HG03103 (cell line): ENCODE data around the gene LGALS12.
A peak's percentile ranks its signal among the peaks of the same experiment; 100 is the strongest.
"Not testable (repeated sequence)": the region's sequence is repeated elsewhere in the genome, so short reads cannot be mapped to it uniquely, and the experiment has no call there.

ENCODE experiments used
- ATAC-seq: cut with Tn5 transposase; IDR thresholded peaks from one replicate; pipeline ENCODE4 v1.9.1; 2021; ENCODE audit warnings: low read depth; ENCODE audit not compliant: unreplicated experiment

LGALS12 gene

DNA sequence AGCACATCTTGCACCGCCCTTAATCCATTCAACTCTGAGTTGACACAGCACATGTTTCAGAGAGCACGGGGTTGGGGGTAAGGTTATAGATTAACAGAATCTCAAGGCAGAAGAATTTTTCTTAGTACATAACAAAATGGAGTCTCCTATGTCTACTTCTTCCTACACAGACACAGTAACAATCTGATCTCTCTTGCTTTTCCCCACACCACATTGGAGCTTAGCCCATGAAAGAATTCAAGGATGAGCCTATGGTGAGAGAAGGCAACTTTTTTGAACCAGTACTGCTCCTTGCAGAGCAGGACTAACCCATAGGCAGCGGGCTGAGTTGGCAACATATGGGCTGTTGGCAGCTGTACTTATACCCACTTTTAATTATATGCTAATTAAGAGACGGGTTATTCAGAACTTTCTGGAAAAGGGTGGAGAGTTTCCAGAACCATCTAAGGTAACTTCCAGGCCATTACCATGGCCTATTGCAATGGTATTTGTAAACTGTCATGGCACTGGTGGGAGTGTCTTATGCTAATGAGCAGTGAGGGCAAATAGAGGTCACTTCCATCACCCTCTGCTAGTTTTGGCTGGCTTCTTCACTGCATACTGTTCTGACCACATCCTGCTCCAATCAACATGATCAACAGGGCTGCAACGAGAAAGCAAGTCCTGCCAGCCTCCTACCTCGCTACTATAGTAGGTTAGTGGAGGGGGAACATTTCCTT is 25.3 kb downstream of the LGALS12 start:
- ATAC-seq, result peak; percentile 68

DNA sequence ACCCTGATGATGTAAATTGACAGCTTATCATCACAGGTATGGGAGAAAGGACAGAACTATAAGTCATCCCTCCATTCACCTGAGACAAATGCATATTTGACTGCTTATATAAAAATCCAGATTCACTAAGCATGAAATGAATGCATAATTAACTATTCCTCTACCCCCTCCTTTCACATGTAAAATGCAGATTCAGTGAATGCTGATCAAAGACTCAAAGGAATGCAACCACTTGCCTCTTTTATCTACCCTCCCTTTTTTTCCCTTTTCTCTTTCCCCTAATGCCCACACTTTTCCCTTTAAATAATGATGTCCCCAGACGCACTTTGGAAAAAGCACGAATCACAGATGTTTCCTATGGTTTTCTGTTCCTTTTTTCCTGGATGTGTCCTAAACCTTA is 26.2 kb downstream of the LGALS12 start:
- ATAC-seq, result no peak

DNA sequence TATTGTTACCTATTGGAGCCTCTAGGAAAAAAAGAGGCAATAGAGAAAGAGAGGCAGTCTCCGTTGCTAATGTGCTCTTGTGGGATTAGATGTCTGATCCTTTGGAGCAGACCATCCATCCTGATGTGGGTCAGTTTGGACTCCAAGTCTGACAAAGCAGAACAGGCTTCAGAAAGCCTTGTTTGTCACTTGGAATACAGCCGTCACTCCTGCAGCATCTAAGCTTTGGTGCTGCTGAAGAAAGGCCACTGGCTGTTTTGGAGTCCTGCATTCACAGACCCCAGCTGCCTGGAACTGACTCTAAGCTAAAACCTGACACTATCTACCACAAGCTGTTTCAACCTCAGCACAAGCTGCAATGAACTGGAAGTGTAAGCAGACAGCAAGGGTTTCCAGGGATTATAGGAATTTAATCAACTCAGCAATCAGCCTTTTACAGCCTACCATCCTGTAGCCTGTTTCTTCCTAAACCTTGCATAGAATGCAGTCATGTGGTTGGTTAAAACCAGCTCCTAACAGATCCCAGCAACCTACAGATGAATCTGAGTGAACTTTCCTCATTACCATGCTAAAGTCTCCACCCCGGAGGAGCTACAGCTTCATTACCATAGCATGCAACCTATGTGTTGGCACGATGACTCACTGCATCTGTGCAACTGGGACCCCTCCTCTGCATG is 27.1 kb downstream of the LGALS12 start:
- ATAC-seq, result no peak

DNA sequence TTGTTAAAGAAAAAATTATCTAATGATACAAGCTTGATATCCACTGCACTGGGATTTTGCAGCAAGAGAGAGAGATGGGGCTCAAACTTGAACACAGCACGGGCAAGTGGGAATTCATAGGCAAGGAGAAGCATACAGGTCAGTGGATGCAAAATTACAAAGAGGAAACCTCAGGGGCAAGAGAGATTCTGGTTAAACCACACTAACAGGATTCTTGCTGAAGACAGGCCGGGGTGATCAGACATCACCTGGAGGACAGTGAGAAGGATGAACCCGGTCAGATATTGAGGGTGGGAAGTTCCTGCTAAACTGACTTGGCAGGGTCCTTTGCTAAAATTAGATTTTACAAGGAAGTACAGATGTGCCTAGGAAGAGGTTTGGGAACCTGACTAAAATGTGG is 28.2 kb downstream of the LGALS12 start:
- ATAC-seq, result no peak

DNA sequence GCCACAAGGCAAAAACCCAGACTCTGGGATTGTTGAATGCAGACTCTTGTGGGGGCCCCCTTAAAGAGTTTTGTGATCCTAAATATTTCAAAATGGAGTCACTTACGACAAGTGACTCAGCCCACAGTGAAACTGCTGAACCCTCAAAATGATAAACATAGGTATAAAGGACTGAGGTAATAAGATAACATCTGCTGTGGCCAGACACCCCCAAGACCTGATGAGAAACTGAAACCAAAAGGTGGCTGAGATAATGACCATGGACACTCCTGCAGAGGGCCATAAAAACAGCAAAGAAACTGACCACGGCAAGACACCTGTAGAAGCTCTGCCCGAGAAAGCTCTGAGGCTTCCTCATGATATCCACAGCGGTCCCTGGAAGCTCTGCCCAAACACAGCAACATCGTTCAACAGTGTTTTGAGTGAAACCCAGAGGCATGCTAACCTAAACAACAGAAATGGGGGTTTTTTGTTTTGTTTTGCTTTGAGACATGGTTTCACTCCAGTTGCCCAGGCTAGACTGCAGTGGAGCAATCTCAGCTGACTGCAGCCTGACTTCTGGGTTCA is 29.1 kb downstream of the LGALS12 start:
- no peak for ATAC-seq

DNA sequence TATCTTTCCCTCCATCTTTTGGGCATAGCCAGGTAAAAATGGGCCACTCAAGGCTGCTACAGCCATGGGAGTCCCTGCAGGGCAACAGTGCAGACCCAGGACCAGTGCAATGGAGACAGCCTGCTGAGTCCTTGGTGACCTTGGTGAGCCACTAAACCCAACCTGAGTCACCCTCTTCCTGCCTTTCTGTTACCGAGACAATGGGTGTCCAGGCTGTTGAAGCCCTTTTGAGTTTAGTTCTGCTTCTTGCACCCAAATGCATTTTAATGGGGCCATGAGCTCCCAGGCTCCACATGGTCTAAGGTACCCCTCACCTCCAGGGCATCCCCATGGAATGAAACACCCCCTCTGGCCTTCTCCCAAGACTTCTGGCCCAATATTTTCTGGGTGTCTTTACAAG is 29.9 kb downstream of the LGALS12 start:
- ATAC-seq, result no peak

DNA sequence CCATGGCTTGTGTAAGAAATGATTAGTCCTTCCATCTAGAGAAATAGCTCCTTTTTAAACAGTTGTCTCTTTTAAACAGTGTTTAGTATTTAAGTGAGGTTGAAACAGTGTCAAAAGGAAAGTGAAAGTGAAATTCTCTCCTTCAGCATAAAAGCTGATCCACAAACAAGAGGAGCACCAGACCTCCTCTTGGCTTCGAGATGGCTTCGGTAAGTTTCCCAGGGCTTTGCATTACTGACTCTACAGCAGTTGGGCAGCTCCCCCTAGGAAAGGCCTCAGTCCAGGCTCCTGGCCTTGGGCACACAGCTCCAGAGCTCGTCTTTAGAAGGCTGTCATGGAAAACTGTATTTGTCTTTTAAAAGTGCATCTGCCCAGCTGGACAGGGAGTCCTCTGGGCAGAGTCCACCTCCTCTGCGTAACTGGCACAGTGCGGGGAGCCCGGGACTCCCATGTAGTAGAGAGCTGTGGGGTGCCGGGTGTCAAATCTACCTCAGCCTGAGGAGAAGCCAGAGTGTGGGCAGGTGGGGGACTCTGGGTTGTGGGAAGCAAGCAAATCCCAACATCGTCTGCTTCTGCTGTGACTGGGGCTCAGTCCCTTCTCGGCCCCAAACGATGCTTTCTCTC is 30.9 kb downstream of the LGALS12 start, which contains the start of gene PLAAT4:
TSS of gene PLAAT4 (plus strand) at position 140 of the 624 bp plus-strand sequence. CDS start at position 201, 61 bp downstream.
- ATAC-seq, result no peak

DNA sequence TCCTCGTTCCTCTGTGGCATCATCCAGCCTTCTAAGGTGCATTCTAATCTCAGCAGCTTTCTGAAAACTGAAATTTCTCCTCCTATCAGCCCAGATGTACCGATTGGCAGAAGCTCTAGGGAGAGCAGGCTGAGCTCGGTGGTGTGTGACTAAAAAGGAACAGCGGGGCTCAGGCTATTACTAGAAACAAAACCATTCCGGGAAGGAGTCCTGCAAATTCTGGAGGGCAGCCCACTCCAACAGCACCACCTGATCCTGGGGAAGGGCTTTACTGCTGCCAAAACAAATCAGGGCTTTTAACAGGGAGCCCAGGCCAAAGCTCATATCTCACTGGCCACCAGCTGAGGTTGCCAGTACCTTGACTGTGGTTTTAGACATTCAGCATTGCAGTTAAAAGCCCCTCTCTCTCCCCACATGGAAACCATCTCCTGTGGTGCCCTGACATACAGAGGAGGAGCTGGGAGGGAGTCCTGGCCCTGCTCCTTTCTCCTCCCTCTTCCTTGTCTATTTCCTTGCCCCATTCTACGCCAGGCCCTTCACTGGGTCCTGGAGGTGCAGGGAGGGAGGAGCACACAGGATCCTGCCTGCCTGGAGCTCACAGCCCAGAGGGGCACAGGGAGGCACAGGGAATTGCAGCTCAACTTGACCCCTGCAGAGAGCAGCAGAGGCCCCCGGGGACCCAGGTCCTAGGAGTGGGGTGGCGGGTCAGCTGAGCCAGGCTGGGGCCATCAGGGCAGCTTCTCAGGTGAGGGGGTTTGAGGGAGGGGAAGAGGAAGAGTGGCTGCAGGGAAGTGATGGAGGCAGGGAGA is 31.6 kb downstream of the LGALS12 start:
- ATAC-seq, result no peak

DNA sequence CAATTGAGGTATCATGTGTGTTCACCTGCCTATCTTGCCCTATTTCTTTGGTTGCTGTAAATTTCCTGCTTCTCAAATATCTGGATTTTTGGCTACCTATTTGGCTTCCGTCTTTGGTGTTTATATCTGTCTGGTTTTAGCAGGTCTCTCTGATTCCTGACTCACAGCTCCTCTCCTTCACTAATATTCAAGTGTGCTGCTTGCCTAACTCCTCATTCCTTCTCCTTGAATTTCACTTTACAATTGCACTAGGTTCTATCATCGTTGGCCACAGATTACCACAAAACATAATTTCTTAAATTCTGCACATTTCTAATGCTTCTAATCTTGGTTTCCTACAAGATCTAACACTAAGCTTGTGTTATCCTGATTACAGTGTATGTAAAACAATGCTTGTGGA is 36.6 kb downstream of the LGALS12 start:
- not testable (repeated sequence) for ATAC-seq

DNA sequence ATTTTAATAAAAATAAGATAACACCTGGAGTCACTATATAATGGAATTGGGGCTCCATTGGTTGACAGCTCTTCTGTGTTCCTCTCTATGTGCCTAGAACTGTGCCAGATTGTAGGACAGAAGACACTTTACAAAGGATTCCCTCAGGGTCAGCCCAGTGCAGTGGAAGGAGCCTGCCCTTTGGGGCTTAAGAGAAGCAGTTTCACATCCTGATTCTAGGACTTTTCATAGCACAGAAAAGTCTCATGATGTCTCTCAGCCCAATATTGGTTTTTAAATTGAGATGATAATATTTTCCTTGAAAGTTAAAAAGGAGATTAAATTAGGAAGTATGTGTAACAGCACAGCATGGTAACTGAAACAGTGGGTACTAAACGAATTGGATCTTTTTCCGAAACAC is 37.8 kb downstream of the LGALS12 start:
- ATAC-seq, result no peak

DNA sequence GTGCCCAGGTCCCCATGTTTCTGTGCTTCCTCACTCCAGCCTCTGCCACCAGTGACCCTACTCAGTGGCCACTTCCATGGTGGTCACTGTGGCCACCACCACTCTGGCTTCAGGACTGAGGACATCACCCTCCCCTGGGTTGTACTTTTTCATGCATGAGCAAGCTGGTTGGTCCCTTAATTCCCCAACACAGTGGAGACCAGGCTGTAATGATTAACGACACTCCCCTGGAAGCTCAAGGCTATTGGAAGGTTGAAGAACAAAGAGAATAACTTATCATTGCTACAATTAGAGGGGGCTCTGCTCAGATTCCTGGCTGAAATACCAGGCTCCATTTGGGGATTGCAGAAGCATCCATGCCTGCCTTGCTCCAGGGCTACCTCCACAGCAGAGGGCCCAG is 41.2 kb downstream of the LGALS12 start:
- ATAC-seq, result no peak

DNA sequence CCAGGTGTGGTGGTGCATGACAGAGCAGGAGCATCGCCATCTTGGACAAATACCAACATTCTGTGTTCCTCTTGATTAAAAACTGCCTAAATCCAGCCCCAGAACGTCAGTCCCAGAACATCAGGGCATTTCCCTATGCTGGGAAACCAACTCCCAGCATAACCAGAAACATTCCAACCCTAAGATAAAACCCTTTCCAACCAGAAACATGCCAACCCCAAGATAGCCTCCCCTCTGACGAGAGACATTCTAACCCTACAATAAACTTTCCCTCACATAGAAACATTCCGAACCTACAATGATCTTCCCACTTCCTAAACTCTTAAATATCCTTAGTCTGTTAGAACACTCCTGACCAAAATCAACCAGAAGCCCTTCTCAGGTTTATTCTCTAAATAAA is 42.3 kb downstream of the LGALS12 start:
- no peak for ATAC-seq

DNA sequence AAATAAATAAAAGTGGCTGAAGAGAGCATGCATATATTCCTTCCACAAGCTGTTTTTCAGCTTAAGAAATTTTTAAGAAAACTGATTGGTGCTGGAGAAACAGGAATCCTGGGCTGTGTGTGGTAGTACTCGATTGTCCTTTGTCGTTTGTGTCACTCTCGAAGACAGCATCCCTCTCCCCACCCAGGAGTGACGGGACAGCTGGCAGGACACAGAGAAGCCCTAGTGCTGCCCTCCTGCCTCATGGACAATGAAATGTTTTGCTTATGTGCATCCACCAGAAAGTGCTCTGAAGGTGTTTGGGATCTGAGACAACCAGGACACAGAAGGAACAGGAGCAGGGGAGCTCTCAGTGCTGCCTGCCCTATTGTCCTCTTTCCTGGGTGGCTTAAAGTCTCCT is 43.5 kb downstream of the LGALS12 start:
- ATAC-seq, result no peak

DNA sequence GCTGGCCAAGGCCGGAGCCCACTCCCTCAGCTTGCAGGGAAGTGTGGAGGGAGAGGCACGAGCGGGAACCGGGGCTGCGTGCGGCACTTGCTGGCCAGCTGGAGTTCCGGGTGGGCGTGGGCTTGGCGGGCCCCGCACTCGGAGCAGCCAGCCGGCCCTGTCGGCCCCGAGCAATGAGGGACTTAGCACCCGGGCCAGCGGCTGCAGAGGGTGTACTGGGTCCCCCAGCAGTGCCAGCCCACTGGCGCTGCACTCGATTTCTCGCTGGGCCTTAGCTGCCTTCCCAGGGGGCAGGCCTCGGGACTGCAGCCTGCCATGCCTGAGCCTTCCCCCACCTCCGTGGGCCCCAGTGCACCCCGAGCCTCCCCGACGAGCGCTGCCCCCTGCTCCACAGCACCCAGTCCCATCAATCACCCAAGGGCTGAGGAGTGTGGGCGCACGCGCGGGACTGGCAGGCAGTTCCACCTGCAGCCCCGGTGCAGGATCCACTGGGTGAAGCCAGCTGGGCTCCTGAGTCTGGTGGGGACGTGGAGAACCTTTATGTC is 44.3 kb downstream of the LGALS12 start:
- not testable (repeated sequence) for ATAC-seq

DNA sequence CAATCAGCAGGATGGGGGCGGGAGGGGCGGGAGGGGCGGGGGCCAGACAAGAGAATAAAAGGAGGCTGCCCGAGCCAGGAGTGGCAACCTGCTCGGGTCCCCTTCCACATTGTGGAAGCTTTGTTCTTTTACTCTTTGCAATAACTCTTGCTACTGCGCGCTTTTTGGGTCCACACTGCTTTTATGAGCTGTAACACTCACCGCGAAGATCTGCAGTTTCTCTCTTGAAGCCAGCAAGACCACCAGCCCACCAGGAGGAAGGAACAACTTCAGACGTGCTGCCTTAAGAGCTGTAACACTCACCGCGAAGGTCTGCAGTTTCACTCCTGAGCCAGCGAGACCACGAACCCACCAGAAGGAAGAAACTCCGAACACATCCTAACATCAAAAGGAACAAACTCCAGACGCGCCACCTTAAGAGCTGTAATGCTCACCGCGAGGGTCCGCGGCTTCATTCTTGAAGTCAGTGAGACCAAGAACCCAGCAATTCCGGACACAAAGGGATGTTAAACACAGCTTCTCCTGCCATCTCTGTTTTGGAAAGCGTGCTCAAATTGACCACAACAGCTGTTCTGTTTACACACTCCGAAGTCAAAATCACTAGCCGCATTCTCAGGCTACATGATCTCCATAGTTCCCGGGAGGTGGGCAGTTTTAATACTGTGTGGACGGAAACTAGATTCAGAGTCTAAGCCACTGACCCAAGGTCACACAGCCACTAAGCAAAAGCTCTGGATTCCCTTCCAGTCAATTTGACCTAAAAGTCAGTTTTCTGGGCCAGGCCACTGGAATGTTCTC is 45.4 kb downstream of the LGALS12 start:
- no peak for ATAC-seq

DNA sequence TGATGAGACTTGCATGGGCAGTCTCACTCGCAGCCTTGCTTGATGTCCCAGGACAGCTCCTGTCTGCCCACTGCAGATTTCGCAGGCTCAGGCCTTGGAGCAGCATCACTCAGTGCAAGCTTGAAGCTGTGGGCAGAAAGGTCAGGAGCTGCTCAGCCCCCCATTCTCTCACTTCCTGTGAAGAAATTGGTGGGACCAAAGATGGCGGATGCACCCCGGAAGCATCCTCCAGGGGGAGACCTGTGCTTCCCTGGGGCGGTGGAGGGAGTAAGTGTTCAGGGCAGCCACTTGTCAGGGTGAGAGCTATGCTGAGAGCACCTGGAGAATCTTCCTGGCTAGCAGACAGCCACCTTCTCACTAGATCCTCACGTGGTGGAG is 46.0 kb downstream of the LGALS12 start:
- no peak for ATAC-seq

DNA sequence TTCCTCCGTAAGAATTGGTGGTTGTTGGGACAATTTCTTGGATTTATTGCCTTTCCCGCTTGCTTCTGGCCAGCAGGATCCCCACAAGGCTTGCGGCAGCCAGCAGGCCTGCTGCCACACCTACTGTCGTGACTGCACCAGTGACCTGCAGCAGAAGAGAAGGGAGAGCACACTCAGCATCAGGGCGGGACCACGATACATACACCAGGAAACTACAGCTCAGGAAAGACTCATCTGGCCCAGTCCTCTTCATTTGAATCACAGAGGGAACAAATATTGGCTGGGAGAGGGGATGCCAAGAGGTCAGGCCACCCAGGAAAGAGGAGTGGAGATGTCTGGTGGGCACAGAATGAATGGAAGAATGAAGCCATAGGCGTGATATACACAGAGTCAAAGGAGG is 47.0 kb downstream of the LGALS12 start:
- no peak for ATAC-seq

DNA sequence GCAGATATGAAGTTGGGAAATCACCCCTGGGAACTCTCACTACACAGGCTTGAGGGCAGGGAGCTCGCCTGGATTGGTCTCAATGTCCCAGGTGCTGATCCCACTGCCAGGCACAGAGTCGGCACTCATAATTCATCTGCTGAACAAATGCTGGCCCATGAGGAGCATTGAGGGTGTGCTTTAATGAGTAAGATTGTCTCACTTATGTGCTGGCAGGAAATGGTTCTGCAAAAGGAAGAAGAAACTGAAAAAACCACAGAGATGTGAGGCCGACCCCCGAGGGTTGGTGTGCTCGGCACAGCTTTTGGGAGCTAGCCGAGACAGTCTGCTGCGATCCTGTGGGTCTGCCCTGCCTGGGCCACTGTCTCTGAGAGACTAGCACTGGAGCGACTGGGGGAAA is 47.9 kb downstream of the LGALS12 start:
- ATAC-seq, result peak; percentile 54

DNA sequence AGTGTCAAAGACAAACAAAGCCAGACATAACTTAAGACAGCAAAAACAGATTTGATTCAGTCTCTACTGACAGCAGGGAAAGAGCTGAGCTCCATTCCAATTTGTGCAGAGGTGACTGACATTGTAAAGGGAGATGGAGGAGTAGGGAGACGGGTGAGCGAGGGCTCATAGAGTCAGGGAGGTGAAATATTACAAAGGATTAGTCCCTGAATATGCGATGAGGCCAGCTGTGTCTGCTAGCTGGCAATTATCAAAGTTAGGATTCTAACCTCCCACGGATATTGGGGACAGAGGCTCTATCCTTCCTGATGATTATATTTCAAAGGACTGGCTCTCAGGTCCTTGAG is 49.0 kb downstream of the LGALS12 start:
- no peak for ATAC-seq
